Smooth muscle cell of the umbilical artery (primary cell): ENCODE data around the gene PLGRKT. TPM values are rescaled to one million over a fixed set of nuclear protein-coding genes. Genes with fewer than 3 reads are reported as not detected.

Experiments used
- total RNA-seq: library from RNA; depleted of rRNA; stranded (reverse); fragments of >200 nt; gene quantifications from 2 replicates; pipeline ENCODE4 v1.2.3, GENCODE V29; 2014

The PLGRKT gene
- total RNA-seq: 11.0 and 12.6 TPM in 2 replicates

DNA sequence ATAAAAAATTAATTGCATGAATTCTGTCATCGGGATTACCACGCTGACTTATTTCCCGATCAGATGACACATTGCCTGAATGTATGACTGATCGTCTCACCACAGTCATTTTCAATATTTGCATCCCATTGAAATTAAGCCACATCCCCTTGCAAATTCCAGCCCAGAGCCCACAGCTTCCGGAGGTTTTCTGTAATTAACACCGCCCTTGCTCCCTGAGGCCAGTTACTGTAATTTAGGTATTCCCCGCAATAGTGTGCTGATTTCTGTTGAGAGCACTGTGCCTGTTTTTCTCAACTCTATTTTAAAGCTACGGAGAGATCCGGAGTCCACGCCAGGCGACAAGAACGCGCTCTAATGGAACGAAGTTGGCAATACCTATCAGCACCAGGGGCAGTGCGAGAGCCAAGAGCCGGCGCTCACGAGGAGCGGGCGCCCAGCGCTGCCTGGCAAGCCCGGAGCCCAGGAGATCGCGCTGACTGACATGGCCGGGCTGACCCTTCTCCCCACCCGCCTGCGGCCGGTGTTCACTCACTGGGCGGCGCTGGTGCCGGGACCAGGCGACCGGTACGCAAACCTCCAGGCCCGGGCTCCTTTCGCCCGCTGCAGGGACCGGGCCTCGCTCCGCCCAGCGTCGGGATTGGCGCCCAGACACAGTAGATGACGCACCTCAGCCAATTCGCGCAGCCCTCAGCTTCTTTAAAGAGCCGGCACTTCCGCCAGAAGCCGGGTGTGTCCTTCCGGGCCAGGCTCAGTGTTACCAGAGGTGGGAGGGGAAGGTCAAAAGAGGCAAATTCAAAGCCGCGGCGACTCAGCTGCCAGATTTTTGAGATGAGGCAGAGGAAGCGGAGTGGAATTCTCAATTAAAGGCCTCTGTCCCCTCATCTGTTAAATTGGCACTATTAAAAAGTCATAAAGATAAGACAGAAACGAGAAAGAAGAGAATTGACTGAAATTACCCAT, at the start of gene PLGRKT:
Gene PLGRKT, minus strand, starts transcription at position 672 of the 963 bp plus-strand sequence. CDS start 5,948 bp downstream, outside the sequence.

DNA sequence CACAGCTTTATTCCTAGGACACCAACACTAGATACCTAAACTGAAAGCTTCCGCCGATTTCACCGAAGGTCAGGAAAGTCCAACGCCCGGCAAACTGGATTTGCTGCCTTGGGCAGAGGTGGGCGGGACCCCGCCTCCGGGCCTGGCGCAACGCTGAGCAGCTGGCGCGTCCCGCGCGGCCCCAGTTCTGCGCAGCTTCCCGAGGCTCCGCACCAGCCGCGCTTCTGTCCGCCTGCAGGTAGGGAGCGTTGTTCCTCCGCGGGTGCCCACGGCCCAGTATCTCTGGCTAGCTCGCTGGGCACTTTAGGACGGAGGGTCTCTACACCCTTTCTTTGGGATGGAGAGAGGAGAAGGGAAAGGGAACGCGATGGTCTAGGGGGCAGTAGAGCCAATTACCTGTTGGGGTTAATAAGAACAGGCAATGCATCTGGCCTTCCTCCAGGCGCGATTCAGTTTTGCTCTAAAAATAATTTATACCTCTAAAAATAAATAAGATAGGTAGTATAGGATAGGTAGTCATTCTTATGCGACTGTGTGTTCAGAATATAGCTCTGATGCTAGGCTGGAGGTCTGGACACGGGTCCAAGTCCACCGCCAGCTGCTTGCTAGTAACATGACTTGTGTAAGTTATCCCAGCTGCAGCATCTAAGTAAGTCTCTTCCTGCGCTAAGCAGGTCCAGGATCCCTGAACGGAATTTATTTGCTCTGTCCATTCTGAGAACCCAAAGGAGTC, 12.8 kb upstream of the PLGRKT start, which contains the start of gene CD274:
Gene CD274, plus strand, starts transcription at position 184 of the 733 bp plus-strand sequence. CDS start 5,572 bp downstream, outside the sequence.

DNA sequence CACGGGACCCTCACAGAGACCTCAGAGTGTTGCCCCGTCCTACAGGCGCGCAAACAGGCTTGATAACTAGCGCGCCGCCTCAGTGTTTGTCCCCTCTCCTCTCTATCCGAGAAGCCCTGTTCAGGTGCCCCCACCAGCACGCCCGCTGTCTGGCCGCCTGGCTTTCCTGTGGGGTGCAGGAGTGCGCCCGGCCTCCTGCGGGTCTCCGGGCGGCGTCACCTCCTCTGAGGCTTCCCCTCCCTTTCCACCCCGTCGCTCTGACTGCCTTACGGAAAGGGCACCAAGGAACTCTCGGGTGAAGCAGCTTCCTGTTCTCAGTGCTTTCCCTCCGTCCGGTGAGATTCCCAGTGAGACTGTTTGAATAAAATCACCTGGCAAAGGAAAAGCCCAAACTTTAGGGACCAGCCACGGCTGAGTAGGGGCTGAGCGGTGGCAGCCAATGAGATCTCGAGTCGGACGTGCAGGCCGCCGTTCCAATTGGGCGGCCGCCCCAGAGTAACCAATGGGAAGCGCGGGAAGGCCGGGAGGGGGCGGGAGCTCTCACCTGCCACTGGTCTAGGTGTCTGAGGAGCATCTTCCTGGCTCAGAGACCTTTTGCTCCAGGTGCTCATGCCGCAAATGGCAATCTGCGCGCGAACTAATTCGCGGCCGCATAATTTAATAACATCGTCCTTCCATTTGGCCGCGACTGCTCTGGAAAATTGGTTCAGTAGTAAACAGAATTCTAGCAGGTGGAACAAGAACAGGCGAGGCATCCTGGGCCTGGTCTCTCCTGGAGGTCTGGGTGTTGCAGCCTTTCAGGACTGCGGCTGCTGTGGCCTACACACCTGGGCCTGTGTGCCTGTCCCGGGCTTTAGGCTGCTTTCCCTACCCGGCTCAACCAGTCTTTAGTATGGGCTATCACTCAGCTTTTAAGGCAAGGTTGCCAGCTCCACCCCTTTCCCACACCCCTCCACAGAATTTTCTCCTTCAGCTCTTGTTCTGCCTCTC, 98.4 kb downstream of the PLGRKT start, which contains the start of gene RLN1:
Gene RLN1, minus strand, starts transcription at position 885 of the 990 bp plus-strand sequence. Its CDS starts 130 bp downstream, at position 755.

Other genes with a start within 250 kb of the PLGRKT start
- not detected in 2 replicates for gene INSL4, start 206.5 kb downstream of the PLGRKT start, total RNA-seq
- not detected in 2 replicates for gene RLN2, start 133.2 kb downstream of the PLGRKT start, total RNA-seq
- gene RLN1, start 98.0 kb downstream of the PLGRKT start, total RNA-seq: not detected in 2 replicates
- gene CD274, start 12.6 kb upstream of the PLGRKT start, total RNA-seq: 2.7 and 22.5 TPM in 2 replicates
- 8.3 and 40.0 TPM in 2 replicates for gene PDCD1LG2, start 72.6 kb upstream of the PLGRKT start, total RNA-seq
- 52.8 and 53.4 TPM in 2 replicates for gene RIC1, start 191.2 kb upstream of the PLGRKT start, total RNA-seq